ENCODE results near the gene STAC.

STAC gene

DNA sequence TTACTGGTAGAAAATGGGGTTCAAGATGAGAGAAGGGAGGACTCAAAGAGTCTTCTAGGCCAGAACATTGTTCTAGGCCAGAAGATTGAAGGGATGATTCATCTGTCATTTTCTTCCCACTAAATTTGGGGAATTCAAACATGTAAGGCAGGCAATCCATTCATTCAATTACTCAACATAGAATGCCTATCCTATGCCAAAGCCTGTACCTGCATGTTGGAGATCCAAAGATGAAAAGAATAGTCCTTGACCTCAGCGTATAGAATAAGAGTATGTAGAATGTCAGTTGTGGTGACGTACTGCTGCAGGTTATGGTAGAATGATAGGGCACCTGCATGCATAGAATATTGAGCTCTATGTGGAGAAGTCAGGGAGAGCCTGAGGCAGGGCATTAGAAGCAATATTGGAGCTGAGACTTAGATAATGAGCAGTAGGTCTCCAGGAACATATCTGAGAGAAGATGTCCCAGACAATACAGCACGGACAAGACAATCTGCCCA is 49.7 kb downstream of the STAC start:
- TF ChIP-seq, protein P1, sequence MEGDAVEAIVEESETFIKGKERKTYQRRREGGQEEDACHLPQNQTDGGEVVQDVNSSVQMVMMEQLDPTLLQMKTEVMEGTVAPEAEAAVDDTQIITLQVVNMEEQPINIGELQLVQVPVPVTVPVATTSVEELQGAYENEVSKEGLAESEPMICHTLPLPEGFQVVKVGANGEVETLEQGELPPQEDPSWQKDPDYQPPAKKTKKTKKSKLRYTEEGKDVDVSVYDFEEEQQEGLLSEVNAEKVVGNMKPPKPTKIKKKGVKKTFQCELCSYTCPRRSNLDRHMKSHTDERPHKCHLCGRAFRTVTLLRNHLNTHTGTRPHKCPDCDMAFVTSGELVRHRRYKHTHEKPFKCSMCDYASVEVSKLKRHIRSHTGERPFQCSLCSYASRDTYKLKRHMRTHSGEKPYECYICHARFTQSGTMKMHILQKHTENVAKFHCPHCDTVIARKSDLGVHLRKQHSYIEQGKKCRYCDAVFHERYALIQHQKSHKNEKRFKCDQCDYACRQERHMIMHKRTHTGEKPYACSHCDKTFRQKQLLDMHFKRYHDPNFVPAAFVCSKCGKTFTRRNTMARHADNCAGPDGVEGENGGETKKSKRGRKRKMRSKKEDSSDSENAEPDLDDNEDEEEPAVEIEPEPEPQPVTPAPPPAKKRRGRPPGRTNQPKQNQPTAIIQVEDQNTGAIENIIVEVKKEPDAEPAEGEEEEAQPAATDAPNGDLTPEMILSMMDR (IDR thresholded peaks at IDR 0.05; ENCODE audit: borderline replicate concordance, insufficient read depth, low read depth, low read length) = no peak
- H3K4me3 ChIP-seq (ENCODE audit: low read depth, low read length) = no peak overlapping the region

DNA sequence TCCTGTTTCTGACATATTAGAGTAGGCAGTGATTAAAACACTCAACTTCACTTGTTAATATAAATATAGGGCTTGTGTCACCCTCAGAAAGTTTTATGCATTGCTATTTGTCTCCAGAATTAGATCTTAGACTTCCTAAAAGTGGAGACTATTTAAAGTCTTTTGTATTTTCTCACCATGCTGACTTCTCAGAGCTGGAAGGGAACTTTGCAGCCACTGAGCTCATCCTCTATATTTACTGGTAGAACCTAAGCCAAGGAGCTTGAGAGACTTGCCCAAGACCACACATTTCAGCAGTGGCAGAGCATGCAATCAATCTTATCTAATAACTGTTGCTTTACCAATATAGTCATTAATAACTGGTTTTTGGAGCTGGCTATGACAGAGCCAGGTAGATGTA is 53.2 kb downstream of the STAC start:
- TF ChIP-seq, protein P1 (IDR thresholded peaks at IDR 0.05; ENCODE audit: borderline replicate concordance, insufficient read depth, low read depth, low read length) = no peak
- H3K4me3 ChIP-seq (ENCODE audit: low read depth, low read length) = no peak overlapping the region

DNA sequence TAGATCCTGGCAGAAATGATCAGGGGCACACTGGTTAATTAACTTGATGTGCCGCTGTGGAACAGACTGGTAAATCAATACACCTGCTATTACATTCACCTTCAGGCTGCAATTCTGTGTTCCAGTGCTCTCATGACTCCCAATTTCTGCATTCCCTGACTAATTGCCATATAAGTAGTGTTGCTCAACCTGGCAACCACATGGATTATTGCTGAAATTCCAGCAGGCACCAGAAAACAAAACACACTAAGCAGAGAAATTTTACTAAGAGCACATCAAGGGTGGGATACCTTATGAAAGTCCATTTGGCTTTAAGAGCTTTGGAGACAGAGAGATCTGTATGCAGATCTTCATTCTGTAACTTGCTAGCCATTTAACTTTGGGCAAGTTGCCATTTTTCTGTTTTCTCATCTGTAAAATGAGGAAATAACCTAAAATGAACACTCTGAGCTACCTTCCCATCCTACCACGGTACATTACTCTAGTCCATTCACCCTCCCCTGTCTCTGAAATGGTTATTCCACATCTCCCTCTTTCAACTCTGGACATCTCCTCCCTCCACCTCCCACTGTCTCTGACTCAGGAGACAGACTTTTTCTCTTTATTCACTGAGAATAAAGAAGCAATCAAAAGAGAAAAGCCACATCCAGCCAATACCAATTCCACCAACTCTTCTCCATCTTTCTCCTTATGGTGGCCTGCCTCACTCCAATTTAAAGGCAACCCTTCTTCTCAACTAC is 54.6 kb downstream of the STAC start:
- no peak overlapping the region for H3K4me3 ChIP-seq (ENCODE audit: low read depth, low read length)
- TF ChIP-seq, protein P1 (IDR thresholded peaks at IDR 0.05; ENCODE audit: borderline replicate concordance, insufficient read depth, low read depth, low read length) = no peak

DNA sequence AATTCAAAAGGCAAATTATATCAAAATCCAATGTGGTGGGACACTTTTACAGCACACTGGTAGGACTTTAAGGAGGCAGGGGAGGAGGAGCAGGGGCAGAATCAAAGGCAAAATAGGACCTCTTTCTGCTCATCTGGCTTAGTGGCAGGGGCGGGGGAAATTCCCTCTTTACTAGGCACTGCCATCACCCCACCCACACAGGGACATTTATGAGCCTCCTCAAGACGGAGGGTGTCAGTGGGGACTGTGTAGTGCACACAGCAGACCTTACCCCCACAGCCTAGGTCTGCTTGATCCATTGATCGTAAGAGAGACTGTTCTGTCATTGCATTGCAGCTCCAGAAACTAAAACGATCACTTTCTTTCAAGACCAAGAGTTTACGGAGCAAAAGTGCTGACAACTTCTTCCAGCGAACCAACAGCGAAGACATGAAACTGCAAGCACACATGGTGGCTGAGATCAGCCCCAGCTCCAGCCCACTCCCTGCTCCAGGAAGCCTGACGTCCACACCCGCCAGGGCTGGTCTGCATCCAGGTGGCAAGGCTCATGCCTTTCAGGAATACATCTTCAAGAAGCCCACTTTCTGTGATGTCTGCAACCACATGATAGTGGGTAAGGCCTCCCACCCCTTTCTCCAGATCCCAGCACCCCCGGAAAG is 62.9 kb downstream of the STAC start:
- TF ChIP-seq, protein P1 (IDR thresholded peaks at IDR 0.05; ENCODE audit: borderline replicate concordance, insufficient read depth, low read depth, low read length) = no peak

DNA sequence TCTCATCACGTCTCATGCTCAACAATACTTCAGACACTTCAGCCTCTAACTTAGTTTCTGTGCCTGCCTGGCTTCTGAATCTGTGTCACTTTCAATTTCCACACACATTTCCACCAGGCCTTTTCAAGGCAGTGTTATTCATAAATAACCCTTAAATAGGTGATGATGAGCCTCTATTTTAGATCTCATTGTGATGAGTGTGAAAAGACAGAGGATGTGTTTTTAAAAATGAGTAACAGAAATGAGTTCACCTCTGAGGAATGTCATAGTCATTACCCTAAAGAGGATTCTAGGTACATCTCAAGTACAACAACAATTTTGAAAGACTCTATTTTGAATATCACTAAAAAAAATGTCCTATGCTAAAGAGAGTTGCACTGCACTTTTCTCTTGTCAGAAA is 64.6 kb downstream of the STAC start:
- TF ChIP-seq, protein P1 (IDR thresholded peaks at IDR 0.05; ENCODE audit: borderline replicate concordance, insufficient read depth, low read depth, low read length) = no peak
- no peak overlapping the region for H3K4me3 ChIP-seq (ENCODE audit: low read depth, low read length)

More for the DNA sequence above, 62.9 kb downstream of the STAC start:
- no peak overlapping the region for H3K4me3 ChIP-seq (ENCODE audit: low read depth, low read length)

DNA sequence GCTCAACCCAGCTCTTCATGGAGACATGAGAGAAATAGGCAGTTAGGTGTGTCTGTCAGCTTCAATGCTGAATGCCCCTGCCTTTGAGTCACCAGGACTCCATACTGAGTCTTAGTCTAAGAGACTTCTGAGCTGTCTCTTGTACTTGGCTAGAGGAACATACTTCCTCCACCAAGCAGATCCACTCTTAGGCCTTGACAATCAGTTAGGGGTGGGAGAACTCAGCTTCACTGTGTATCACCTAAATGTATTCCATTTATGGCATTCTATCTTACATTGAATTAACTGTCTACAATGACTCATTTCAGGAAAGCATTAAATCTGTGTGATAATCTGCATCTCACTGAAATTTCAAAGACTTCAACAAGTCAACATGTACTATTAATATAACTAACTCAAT is 66.0 kb downstream of the STAC start:
- no peak overlapping the region for H3K4me3 ChIP-seq (ENCODE audit: low read depth, low read length)
- TF ChIP-seq, protein P1 (IDR thresholded peaks at IDR 0.05; ENCODE audit: borderline replicate concordance, insufficient read depth, low read depth, low read length) = no peak

DNA sequence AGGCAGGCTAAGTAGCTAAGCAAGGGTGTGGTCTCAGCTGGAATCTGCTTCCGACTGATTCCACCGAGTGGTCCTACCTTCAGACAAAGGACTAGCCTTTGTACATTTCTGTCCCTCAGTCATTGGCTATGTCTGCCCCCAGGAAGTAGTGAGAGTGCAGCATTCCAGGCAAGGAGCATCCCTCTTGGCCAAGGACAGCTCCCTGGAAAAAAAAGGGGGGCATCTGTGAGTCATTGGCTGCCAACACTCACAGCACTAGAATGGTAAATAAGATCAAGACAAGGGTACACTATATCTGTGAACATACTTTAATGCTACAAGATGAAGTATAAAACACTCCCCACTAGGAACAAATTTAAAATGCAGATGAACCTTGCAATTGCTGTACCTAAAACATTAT is 66.8 kb downstream of the STAC start:
- TF ChIP-seq, protein P1 (IDR thresholded peaks at IDR 0.05; ENCODE audit: borderline replicate concordance, insufficient read depth, low read depth, low read length) = no peak
- no peak overlapping the region for H3K4me3 ChIP-seq (ENCODE audit: low read depth, low read length)
